GM20000 (cell line): ENCODE results near the gene ABCE1.

Experiments used
- DNase-seq: peaks from one replicate; pipeline ENCODE4 v3.0.0; 2012; ENCODE audit warnings: low spot score
- CTCF ChIP-seq: IDR thresholded peaks from 2 replicates; pipeline ENCODE4 v1.5.1; 2012; ENCODE audit warnings: mild to moderate bottlenecking, control low read depth; ENCODE audit errors: extremely low read depth, missing control alignments

ABCE1 gene

GRCh38 chr4:145083891-145084605, 14.1 kb upstream of the ABCE1 start:
- TF ChIP-seq CTCF = no peak
- no peak for DNase-seq

GRCh38 chr4:145090380-145090779, 7.7 kb upstream of the ABCE1 start:
- no peak for DNase-seq
- no peak for TF ChIP-seq CTCF

- no peak for TF ChIP-seq CTCF
- no peak for DNase-seq
Observed at GRCh38 chr4:145093638-145094037, 4.5 kb upstream of the ABCE1 start.

GRCh38 chr4:145097331-145097820, 735 bp upstream of the ABCE1 start:
- no peak for DNase-seq
- TF ChIP-seq CTCF = no peak

GRCh38 chr4:145098675-145099037, 545 bp downstream of the ABCE1 start:
- no peak for TF ChIP-seq CTCF
- peak; percentile 26 for DNase-seq

GRCh38 chr4:145099653-145100052, 1.5 kb downstream of the ABCE1 start:
- DNase-seq = peak; percentile 16

GRCh38 chr4:145101091-145101490, 3.0 kb downstream of the ABCE1 start:
- no peak for DNase-seq
- TF ChIP-seq CTCF = no peak

More at GRCh38 chr4:145099653-145100052, 1.5 kb downstream of the ABCE1 start:
- no peak for TF ChIP-seq CTCF
